ENCODE data around the gene NUP93.

The NUP93 gene

GRCh38 chr16:56824331-56824730 lies 94.4 kb downstream of the NUP93 start:
- H3K9me3 ChIP-seq (ENCODE audit: insufficient read depth, low read depth, low read length), result no peaks in the 10 kb centered on the region
- no peak overlapping the region for H2AFZ ChIP-seq (ENCODE audit: low read length)
- no peak overlapping the region for H3K4me2 ChIP-seq (ENCODE audit: low read depth, low read length, poor library complexity, severe bottlenecking)
- TF ChIP-seq CTCF (conservative IDR thresholded peaks at IDR 0.05; ENCODE audit: low read length) (peak; percentile 32), EZH2phosphoT487 (IDR thresholded peaks at IDR 0.05; ENCODE audit: borderline replicate concordance) (no peak)
- H3K27me3 ChIP-seq (ENCODE audit: insufficient read depth, low read length, poor library complexity, severe bottlenecking), result no peaks in the 10 kb centered on the region
- no peaks in the 10 kb centered on the region for H3K9me2 ChIP-seq (replicated peaks; ENCODE audit: low read depth, low read length)
- no peaks in the 10 kb centered on the region for H4K20me1 ChIP-seq (ENCODE audit: insufficient read depth, low read length, poor library complexity, severe bottlenecking)
- H3K79me2 ChIP-seq (ENCODE audit: insufficient read depth, low read length), result no peaks in the 10 kb centered on the region
- no peaks in the 10 kb centered on the region for H3F3A ChIP-seq (ENCODE audit: low read depth)
- no peak overlapping the region for H3K9ac ChIP-seq (ENCODE audit: low read depth, low read length, poor library complexity, severe bottlenecking)
- peaks cover 84% of the 10 kb centered on the region; the same call in 1 of the 2 replicates for H3K36me3 ChIP-seq (ENCODE audit: insufficient read depth, low read length)
- H3K4me1 ChIP-seq (ENCODE audit: insufficient read depth, low read length, poor library complexity, severe bottlenecking), result no peaks in the 10 kb centered on the region
- H3K4me3 ChIP-seq (ENCODE audit: low read length, poor library complexity, severe bottlenecking), result no peak overlapping the region

GRCh38 chr16:56824804-56825203 lies 94.9 kb downstream of the NUP93 start:
- peaks cover 84% of the 10 kb centered on the region; the same call in 1 of the 2 replicates for H3K36me3 ChIP-seq (ENCODE audit: insufficient read depth, low read length)
- H3K4me1 ChIP-seq (ENCODE audit: insufficient read depth, low read length, poor library complexity, severe bottlenecking), result no peaks in the 10 kb centered on the region
- no peak for TF ChIP-seq CTCF (conservative IDR thresholded peaks at IDR 0.05; ENCODE audit: low read length)
- no peak for TF ChIP-seq EZH2phosphoT487 (IDR thresholded peaks at IDR 0.05; ENCODE audit: borderline replicate concordance)
- H3K9me3 ChIP-seq (ENCODE audit: insufficient read depth, low read depth, low read length), result no peaks in the 10 kb centered on the region
- H3K9me2 ChIP-seq (replicated peaks; ENCODE audit: low read depth, low read length), result no peaks in the 10 kb centered on the region
- no peak overlapping the region for H3K4me2 ChIP-seq (ENCODE audit: low read depth, low read length, poor library complexity, severe bottlenecking)
- H3K9ac ChIP-seq (ENCODE audit: low read depth, low read length, poor library complexity, severe bottlenecking), result no peak overlapping the region
- no peaks in the 10 kb centered on the region for H3K79me2 ChIP-seq (ENCODE audit: insufficient read depth, low read length)
- H3K4me3 ChIP-seq (ENCODE audit: low read length, poor library complexity, severe bottlenecking), result no peak overlapping the region
- no peaks in the 10 kb centered on the region for H3K27me3 ChIP-seq (ENCODE audit: insufficient read depth, low read length, poor library complexity, severe bottlenecking)
- no peak overlapping the region for H2AFZ ChIP-seq (ENCODE audit: low read length)
- H3F3A ChIP-seq (ENCODE audit: low read depth), result no peaks in the 10 kb centered on the region
- H4K20me1 ChIP-seq (ENCODE audit: insufficient read depth, low read length, poor library complexity, severe bottlenecking), result no peaks in the 10 kb centered on the region

- H3K9ac ChIP-seq (ENCODE audit: low read depth, low read length, poor library complexity, severe bottlenecking), result no peak overlapping the region
- no peaks in the 10 kb centered on the region for H3K9me2 ChIP-seq (replicated peaks; ENCODE audit: low read depth, low read length)
- H3K79me2 ChIP-seq (ENCODE audit: insufficient read depth, low read length), result no peaks in the 10 kb centered on the region
- no peak overlapping the region for H3K4me2 ChIP-seq (ENCODE audit: low read depth, low read length, poor library complexity, severe bottlenecking)
- no peaks in the 10 kb centered on the region for H3K9me3 ChIP-seq (ENCODE audit: insufficient read depth, low read depth, low read length)
- no peaks in the 10 kb centered on the region for H3K4me1 ChIP-seq (ENCODE audit: insufficient read depth, low read length, poor library complexity, severe bottlenecking)
- no peaks in the 10 kb centered on the region for H3K27me3 ChIP-seq (ENCODE audit: insufficient read depth, low read length, poor library complexity, severe bottlenecking)
- H3F3A ChIP-seq (ENCODE audit: low read depth), result no peaks in the 10 kb centered on the region
- H3K4me3 ChIP-seq (ENCODE audit: low read length, poor library complexity, severe bottlenecking), result no peak overlapping the region
- no peak overlapping the region for H2AFZ ChIP-seq (ENCODE audit: low read length)
- TF ChIP-seq EZH2phosphoT487 (IDR thresholded peaks at IDR 0.05; ENCODE audit: borderline replicate concordance) (no peak), CTCF (conservative IDR thresholded peaks at IDR 0.05; ENCODE audit: low read length) (no peak)
- H3K36me3 ChIP-seq (ENCODE audit: insufficient read depth, low read length), result peaks cover 85% of the 10 kb centered on the region; the same call in 1 of the 2 replicates
- no peaks in the 10 kb centered on the region for H4K20me1 ChIP-seq (ENCODE audit: insufficient read depth, low read length, poor library complexity, severe bottlenecking)
Observed at GRCh38 chr16:56825826-56826225, 95.9 kb downstream of the NUP93 start.

All from Loucy (cell line).